Stimulated activated CD4-positive, alpha-beta T cell treated with anti-CD3 and anti-CD28 coated beads, Interleukin-1b, Interleukin-23, amount 100 ng/mL, for 4 hours (primary cell): ENCODE measurements around the gene MAD1L1.
"Not testable (repeated sequence)": the region's sequence is repeated elsewhere in the genome, so short reads cannot be mapped to it uniquely, and the experiment has no call there.

Experiments used
- DNase-seq, 2 donors: peaks; one replicate each; pipeline ENCODE4 v3.0.0-alpha.2; 2020; ENCODE audit warnings: low read depth in 2 of 2

The MAD1L1 gene

DNA sequence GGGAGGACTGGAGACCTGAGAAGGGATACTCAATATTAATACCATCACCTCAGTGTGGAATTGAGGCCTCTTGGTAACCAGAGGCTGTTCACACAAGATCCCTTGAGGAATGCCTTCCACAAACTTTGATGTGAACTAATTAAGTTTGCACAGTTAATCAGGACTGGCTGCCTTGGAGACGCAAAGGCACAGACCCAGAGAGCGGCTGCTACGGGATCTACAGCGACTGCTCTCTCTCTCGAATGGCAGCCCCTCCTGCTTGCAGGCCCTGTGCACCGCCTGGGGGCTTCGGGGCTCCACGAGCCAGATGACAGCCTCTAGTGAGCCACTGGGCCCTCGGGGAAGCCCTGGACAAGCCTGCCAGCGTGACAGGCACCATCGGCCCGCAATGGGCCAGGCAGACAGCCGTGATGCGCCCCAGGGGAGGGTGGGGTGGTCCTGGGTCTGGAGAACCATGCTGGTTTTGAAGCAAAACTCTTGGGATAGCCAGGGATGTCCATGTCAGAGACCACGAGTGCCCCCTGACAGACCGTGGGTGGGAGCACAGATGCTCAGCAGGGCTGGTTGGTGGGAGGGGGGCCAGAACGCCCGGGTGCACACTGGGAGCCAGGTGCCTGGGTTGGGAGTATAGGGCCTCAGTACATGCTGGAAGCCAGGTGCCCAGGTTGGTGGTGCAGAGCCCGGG is 367.0 kb downstream of the MAD1L1 start:
- DNase-seq, result no peak

DNA sequence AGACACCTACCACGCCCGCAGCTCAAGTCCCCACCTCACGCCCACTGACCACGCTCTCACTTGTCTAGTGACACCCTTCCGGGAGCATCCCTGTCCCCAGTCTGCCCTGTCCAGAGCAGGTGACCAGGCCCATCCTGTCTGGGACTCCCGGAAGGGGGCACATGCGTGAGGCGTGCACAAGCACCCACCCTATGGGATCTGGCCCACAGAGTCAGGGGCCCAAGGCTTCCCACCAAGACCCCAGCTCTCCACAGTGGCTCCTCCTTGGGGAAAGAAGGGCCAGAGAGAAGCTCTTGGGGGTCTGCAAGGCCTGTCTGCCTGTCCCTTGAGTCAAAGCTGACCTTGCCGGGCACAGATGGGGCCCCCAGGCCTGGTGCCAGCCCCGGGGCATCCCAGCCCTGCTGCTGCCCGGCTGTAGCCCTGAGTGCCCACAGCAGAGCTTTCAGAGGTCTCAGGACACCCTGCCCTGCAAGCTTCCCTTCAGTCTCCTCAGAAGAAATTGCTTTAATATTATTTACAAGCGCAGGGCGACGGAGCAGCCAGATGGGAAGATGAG is 367.7 kb downstream of the MAD1L1 start:
- DNase-seq, result no peak

GRCh38 chr7:1864161-1864940 is 368.4 kb downstream of the MAD1L1 start:
- no peak for DNase-seq

GRCh38 chr7:1863091-1863900 is 369.4 kb downstream of the MAD1L1 start:
- no peak for DNase-seq

DNA sequence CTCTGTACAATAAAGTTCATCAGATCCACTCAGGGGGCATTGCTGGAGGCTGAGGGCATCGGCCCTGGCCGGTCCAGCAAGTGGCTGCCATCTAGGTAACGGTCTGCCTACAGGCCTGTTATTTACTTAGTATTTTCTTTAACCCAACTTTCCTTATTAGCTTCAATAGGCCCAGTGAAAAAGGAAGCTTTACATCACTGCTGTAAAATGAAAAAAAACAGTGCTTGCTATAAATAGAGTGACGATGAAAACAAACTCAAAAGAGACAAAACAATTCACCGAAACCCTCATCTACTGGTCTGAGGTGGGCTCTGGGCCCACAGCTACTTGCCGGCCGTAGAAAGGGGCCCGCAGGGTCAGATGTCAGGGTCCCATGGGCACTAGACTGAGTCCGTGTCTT is 370.2 kb downstream of the MAD1L1 start:
- no peak for DNase-seq

DNA sequence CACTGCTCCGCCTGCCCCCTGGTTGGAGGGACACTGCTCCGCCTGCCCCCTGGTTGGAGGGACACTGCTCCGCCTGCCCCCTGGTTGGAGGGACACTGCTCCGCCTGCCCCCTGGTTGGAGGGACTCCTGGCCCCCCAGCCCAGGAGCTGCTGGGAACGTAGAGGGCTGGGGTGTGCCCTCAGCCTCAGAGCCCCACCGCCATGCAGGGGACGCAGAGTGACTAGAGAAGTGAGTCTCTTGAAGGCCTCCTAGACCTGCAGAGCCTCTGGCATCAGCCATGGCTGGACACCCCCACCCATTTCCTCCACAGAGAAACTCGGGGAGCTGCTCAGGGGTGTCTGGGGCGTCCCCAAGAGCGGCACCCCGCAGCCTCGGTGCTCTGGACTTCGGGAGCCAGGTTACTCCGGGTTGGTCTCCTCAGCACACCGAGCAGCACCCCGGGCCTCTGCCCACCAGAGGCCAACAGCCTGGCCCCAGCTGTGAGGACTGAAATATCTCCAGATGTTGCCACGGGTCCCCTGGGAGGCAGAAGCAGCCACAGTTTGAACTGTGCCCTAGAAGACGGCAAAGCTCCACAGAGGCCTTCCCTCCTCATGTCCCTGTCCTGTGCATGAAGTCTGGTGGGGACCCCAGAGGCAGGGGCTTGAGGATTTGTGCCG is 370.8 kb downstream of the MAD1L1 start:
- no peak for DNase-seq

DNA sequence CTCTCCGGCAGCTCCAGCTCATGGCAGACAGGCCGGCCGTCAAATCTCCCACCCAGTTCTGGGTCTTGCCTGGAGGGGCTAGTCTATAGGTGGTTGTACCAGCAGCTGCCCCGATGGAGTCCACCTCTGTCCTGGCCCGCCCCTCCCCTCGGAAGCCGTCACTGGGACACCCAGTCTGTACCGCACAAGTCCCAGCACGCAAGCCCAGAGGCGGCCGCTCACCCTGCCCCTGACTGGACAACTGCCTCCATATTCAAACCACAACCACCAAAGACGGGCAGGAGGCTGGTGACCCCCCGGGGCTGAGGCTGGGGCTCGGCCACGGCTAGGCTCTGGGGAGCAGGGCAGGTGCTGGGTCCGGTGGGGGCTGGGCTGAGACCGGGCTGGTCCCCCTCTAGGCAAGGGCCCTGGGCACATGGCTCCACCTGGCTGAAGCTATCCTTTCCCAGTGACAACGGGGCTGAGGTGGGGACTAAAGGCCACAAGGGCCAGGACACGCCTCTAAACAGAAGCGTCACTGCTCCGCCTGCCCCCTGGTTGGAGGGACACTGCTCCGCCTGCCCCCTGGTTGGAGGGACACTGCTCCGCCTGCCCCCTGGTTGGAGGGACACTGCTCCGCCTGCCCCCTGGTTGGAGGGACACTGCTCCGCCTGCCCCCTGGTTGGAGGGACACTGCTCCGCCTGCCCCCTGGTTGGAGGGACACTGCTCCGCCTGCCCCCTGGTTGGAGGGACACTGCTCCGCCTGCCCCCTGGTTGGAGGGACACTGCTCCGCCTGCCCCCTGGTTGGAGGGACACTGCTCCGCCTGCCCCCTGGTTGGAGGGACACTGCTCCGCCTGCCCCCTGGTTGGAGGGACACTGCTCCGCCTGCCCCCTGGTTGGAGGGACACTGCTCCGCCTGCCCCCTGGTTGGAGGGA is 371.6 kb downstream of the MAD1L1 start:
- not testable (repeated sequence) for DNase-seq

DNA sequence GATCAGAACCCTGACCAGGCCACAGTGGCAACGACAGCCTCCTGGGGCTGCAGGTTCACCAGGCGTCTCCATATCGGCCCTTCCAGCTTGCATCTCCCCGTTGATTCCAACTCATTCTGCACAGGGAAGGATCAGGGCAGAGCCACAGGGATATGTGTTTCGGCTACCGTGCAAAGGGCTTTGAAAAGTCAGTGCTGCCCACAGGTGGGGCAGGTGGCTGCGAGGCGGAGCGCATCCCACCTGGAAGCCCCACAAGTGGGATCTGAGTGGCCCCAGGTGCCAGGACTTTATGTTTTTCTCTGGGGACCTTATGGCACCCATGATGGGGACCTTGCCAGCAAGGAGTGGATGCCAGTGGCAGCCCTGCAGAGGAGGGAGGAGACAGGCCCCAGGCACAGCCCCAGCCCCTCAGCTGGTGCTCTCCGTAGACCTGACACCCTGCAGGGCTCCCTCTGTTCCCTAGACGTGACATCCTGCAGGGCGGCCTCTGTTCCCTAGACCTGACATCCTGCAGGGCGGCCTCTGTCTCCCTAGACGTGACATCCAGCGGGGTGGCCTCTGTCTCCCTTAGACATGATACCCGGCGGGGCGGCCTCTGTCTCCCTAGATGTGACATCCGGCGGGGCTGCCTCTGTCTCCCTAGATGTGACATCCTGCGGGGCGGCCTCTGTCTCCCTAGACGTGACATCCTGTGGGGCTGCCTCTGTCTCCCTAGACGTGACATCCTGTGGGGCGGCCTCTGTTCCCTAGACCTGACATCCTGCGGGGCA is 373.3 kb downstream of the MAD1L1 start:
- no peak for DNase-seq

DNA sequence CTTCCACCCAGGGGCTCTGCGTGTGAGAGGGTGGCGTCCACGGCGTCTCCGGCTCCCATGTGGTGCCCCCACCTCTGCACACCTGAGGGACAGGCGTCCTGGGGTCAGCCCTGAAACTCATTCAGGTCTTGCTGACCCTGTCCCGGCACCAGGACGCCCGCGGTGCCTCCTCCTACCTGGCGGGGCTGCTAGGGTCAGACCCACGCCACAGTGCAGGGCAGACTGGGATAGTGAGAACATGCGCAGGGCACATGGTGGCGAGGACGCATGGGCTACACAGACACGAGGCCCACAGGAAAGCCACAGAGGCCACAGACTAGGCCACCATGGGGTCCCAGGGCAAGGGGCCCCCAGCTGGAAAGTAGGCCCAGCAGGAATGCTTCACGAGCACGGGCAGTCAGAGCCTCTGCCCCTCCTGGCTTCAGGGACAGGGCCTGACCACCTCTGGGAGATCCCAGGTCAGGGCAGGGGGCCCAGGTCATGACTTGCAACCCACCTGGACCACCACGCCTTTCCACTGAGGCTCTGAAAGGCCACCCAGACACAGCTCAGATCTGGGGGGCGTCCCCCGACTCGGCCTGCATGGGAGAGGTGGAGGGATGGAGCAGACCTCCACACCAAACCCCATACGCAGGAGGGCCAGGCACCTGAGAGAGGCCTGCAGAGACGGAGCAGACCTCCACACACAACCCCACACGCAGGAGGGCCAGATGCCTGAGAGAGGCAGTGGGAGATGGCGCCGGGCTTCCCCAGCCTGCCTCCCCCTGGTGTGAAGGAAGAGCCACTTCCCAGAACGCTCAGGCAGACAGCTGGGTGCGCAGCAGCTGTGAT is 374.1 kb downstream of the MAD1L1 start:
- no peak for DNase-seq

DNA sequence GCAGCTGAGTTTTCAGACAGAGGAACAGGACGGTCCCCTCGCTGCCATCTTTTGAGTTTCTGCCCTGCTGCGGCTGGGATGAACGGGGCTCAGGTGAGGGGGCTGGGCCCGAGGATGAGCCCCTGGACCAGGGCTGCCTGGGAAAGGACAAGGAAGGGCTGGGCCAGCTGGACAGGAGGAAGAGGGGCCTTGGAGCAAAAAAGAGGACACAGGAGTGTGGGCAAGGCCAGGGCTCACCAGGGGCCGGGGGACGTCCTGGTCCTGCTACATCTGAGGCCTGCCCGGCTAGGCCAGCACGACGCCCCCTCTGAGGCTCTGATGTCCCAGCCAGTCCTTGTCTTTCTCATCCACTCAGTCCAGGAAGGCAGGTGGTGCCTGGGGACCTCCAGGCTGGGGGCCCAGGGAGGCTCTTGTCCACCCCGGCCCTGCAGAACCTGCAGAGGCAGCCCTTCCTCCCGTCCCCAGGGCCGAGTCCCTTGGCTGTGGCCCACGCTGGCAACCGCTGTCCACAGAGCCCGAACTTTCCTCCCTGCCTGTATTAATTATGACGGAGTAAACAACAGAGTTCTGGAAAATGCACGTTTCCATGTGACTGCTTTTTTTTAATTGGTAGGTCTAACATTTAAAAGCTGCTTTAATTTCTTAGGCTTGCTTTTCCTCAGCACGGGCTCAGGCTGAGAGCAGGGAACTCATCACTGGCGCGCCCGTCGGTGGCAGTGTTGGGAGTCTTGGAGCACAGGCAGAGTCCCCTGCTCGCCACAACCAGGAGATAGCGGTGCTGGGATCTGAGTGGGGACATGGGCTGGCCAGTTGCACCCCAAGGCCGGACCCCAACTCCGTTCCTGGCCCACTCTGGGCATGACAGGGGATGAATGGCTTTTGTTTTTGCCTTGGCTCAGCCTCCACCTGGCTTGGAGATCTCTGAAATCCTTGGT is 375.0 kb downstream of the MAD1L1 start:
- no peak for DNase-seq

DNA sequence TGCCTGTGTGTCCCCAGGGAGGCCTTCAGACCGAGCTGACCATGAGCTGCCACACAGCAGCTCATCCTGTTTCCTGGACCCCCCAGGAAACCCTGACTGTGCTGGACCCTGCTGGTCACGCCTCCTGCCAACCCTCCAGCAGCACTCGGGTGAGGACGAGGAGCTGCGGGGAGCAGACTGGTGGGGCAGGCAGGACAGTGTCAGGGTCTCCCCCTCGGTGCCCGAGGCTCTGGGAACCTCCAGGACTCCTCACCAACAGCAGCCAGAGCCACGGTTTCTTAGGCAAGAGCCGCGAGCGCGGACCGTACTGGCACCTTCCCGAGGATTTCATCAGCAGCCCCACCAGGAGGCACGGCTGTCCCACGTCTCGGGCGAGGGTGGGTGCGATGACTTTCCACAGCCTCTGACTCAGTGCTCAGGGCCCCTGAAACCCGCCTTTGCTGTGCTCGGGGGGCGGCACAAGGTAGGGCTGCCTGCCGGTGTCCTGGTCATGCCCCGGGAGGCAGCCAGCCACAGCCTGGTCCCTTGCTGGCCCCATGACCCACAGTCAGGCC is 375.8 kb downstream of the MAD1L1 start:
- DNase-seq, result no peak

DNA sequence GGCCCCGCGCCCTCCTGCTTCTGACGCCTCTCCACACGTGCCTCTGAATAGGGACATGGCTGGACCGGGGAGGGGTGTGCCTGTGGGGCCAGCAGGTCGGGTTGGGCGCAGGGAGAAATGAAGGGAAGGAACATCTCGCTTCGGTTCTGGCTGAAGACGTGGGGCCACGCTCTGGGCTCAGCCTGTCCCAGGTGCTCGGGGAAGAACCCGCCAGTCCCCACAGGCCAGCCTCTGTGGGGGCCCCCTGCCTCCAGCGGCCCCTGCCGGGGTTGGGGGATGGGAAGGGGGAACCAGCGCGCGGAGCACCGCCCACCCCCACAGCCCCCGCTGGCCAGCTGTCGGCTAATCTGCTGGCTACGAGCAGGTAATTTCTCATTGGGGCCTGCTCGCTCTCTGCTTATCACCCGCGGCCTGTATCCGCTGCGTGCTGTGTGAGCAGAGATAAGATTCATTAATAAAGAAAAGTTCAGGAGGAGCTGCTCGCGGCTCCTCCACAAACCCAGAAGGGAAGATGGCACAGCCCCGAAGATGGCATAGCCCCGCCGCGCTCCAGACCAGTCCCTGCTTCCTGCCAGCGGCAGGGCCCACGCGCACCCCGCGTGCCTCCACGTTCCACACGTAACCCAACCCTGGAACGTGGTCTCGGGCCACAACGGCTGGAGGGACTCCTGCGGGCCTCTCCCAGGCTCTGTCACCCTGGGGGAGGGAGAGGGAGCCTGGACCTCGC is 376.4 kb downstream of the MAD1L1 start:
- DNase-seq, result no peak

DNA sequence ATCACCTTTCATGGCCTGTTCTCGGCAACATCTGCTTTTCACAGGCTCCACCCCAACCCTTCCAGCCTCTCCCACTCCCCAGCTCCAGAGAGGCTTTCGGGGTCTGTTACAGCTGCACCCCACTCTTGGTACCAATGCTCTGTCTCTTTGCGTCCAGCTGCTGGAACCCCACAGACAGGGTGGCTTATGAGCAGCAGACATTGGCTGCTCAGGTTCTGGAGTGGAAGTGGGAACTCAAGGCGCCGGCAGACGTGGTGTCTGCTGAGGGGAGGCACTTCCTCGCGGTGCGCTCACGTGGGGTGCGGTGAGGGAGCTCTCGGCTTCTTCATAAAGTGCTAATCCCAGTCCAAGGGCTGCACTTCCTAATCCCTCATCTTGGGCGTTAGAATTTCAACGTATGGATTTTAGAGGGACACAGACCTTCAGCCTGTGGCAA is 377.0 kb downstream of the MAD1L1 start:
- DNase-seq, result no peak

DNA sequence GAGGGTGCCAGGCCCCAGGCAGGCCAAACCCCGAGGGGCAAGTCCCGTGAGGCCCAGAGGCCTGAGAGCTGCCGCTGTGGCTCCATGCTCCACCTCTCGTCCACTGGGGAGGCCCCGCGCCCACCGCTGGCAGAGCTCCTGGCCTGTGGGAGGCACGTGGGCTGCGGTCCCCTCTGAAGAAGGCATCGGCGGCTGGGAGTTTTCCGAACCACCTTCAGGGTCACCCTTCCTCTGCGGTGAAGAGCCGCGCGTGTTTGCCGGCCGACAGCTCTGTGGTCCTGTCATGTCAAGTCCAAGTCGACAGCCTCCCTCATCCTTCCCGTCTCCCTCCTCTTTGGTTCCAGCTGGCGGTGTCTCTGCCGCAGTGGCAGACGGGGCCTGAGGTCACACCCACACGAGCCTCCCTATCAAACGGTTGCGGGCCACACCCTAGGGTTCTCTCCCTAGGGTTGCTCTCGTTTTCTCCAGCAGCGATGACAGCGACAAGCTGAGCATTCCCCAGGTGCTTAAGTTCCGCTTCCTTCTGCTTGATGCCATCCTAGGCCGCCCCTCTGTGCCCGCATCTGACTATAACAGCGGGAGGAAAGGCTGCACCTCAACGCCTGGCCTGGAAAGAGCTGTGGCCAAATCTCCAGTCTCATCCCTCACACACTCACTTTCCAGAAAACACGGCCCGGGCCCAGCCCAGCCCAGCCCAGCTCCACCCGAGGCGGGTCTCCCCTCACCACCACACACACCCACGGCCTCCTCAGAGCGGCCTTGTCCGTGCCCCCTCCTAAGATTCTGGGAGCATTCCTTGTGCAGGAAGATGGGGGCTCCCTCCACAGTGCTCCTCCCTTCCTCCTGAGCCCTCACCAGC is 377.6 kb downstream of the MAD1L1 start:
- no peak for DNase-seq

- no peak for DNase-seq
Observed at GRCh38 chr7:1853986-1854865, 378.5 kb downstream of the MAD1L1 start.
